ENCODE results near the gene HCN2. TPM values are rescaled to one million over a fixed set of nuclear protein-coding genes. Genes with fewer than 3 reads are reported as not detected.

Gene HCN2
- total and polyA plus RNA-seq, 9 of the 15 experiments (the other 6 are each of a cell fraction or from before 2014, with no cell fraction given): 0.29 to 4.2 (median 0.82) TPM; not detected in 2

- H4K20me1 ChIP-seq (replicated peaks; ENCODE audit: control insufficient read depth, insufficient read depth, low read length): no peaks in the 10 kb centered on the region
- H3K27ac ChIP-seq (ENCODE audit: extremely low read depth, low read depth, low read length): 0 out of 3 replicates have a peak overlapping the region, but pooled peaks have one; percentile 21
- in situ Hi-C loops (cut with MboI) (no loop called here), intact Hi-C loops (cut with micrococcal nuclease) (no loop called here)
- H3K9me3 ChIP-seq (replicated peaks; ENCODE audit: control insufficient read depth, insufficient read depth, low read depth, low read length): no peaks in the 10 kb centered on the region
- BruUV-seq (replicated peaks): no TSS peak
- peak overlapping the region; percentile 66; the same call in 1 of the 2 replicates for H2AFZ ChIP-seq (ENCODE audit: low read depth, low read length)
- H3K79me2 ChIP-seq (ENCODE audit: control insufficient read depth, insufficient read depth, low read length): no peaks in the 10 kb centered on the region
- H3K4me3 ChIP-seq: peak overlapping the region; percentile 47
- peak overlapping the region; percentile 54; the same call in 1 of the 2 replicates for H3K4me2 ChIP-seq (ENCODE audit: insufficient read depth, low read length)
- 36% methylated on average over 13 of the region's 25 CpGs for WGBS (ENCODE audit: insufficient coverage, low coverage, missing lambda C conversion rate)
- H3K27me3 ChIP-seq (ENCODE audit: control insufficient read depth in 2 of 2, insufficient read depth in 2 of 2, low read length in 2 of 2): no peaks in the 10 kb centered on the region
- H3K9ac ChIP-seq (ENCODE audit: insufficient read depth in 1 of 2, low read depth in 2 of 2, low read length in 2 of 2): peak overlapping the region in 1 of 2 experiments; percentile 89; a peak in 3 of 4 replicates
- ChIA-PET POLR2A (no interaction called here), CTCF (ENCODE audit: low intra/inter-chr PET ratio) (no interaction called here)
- H3K4me1 ChIP-seq (replicated peaks in 1 of 2; ENCODE audit: control insufficient read depth in 2 of 2, insufficient read depth in 2 of 2, low read length in 2 of 2): peaks cover 4 to 53% of the 10 kb centered on the region in 2 experiments; a peak in 4 of 5 replicates
- DNase-seq (ENCODE audit: extremely low read depth in 1 of 4, low spot score in 3 of 4): no peak
- FAIRE-seq: no peak
- no peak for ATAC-seq
- peaks cover 12% of the 10 kb centered on the region; the same call in 1 of the 3 replicates for H3K36me3 ChIP-seq (ENCODE audit: control insufficient read depth, insufficient read depth, low read length)
- no peak for TF ChIP-seq ZNF717 (CRISPR knock-in tag; IDR thresholded peaks at IDR 0.05)
- TF ChIP-seq ZNF23 (CRISPR knock-in tag; IDR thresholded peaks at IDR 0.05): no peak
- no peak for TF ChIP-seq BMI1 (IDR thresholded peaks at IDR 0.05; ENCODE audit: low read length)
- TF ChIP-seq ILF3 (IDR thresholded peaks at IDR 0.05; ENCODE audit: borderline replicate concordance): no peak
- TF ChIP-seq, protein P1, sequence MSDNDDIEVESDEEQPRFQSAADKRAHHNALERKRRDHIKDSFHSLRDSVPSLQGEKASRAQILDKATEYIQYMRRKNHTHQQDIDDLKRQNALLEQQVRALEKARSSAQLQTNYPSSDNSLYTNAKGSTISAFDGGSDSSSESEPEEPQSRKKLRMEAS (CRISPR knock-in tag; IDR thresholded peaks at IDR 0.05): no peak
- TF ChIP-seq ZNF165 (CRISPR knock-in tag; IDR thresholded peaks at IDR 0.05; ENCODE audit: borderline replicate concordance): no peak
- TF ChIP-seq KDM1A (IDR thresholded peaks at IDR 0.05): 0 out of 4 replicates have a peak, but pooled peaks of 1 of the 2 experiments have one; percentile 16
- TF ChIP-seq, protein P2, sequence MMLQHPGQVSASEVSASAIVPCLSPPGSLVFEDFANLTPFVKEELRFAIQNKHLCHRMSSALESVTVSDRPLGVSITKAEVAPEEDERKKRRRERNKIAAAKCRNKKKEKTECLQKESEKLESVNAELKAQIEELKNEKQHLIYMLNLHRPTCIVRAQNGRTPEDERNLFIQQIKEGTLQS (IDR thresholded peaks at IDR 0.05): no peak
- TF ChIP-seq, protein P2 (CRISPR knock-in tag; conservative IDR thresholded peaks at IDR 0.05): no peak
- no peak for TF ChIP-seq ZNF224 (CRISPR knock-in tag; IDR thresholded peaks at IDR 0.05)
- TF ChIP-seq PTTG1 (tag; IDR thresholded peaks at IDR 0.05; ENCODE audit: low read depth): no peak
- no peak for TF ChIP-seq ZNF584 (CRISPR knock-in tag; IDR thresholded peaks at IDR 0.05; ENCODE audit: low read depth)
- TF ChIP-seq BCOR (IDR thresholded peaks at IDR 0.05): peak; percentile 67
- TF ChIP-seq ESRRB (CRISPR knock-in tag; IDR thresholded peaks at IDR 0.05; ENCODE audit: borderline replicate concordance): no peak
- TF ChIP-seq NCOA1 (IDR thresholded peaks at IDR 0.05; ENCODE audit: low read depth): no peak
- TF ChIP-seq NCOR1 (IDR thresholded peaks at IDR 0.05): no peak
- TF ChIP-seq ZBTB7A (IDR thresholded peaks at IDR 0.05; ENCODE audit: borderline replicate concordance, control insufficient read depth, low read depth, low read length): no peak
- TF ChIP-seq RB1 (IDR thresholded peaks at IDR 0.05; ENCODE audit: low read depth): no peak
- TF ChIP-seq CBX1 (IDR thresholded peaks at IDR 0.05; ENCODE audit: low read depth): 0 out of 2 replicates have a peak, but pooled peaks have one; percentile 49
- peak; percentile 80 for TF ChIP-seq PCBP1 (IDR thresholded peaks at IDR 0.05; ENCODE audit: low read depth, low read length, poor library complexity, severe bottlenecking)
- no peaks in the 10 kb centered on the region for H3K9me1 ChIP-seq (ENCODE audit: control insufficient read depth, insufficient read depth, low read length)
Observed at GRCh38 chr19:640161-640558, 50.5 kb downstream of the HCN2 start.
